ENCODE measurements around the gene APLF. TPM values are rescaled to one million over a fixed set of nuclear protein-coding genes. Genes with fewer than 3 reads are reported as not detected.

Gene APLF
- total RNA-seq, 4 donors from 2014 or later, result 2.3 to 4.8 (median 3.5) TPM

GRCh38 chr2:68454719-68455118 lies 12.7 kb upstream of the APLF start:
- intact Hi-C loops (cut with DNase I; ENCODE audit: low total_unique reads) (no loop called here), in situ Hi-C loops (cut with MboI; ENCODE audit: low sequenced_read_pairs in 4 of 4) (no loop called here)
- no peaks in the 10 kb centered on the region for H3K4me1 ChIP-seq
- ATAC-seq (no peak), DNase-seq (no peak)
- no peaks in the 10 kb centered on the region for H3K9me3 ChIP-seq
- H3K27me3 ChIP-seq, result no peaks in the 10 kb centered on the region
- H3K36me3 ChIP-seq, result no peaks in the 10 kb centered on the region
- H3K27ac ChIP-seq, result no peak overlapping the region
- H3K4me3 ChIP-seq, result no peak overlapping the region
- TF ChIP-seq POLR2A (IDR thresholded peaks at IDR 0.05), result no peak
- no peak for TF ChIP-seq CTCF (IDR thresholded peaks at IDR 0.05 in 4 of 5, conservative IDR thresholded peaks at IDR 0.05 in 1 of 5)

- no peak for TF ChIP-seq POLR2A (IDR thresholded peaks at IDR 0.05)
- no peak for TF ChIP-seq CTCF (IDR thresholded peaks at IDR 0.05 in 4 of 5, conservative IDR thresholded peaks at IDR 0.05 in 1 of 5)
- Histone ChIP-seq H3K9me3 (no peaks in the 10 kb centered on the region), H3K4me1 (no peaks in the 10 kb centered on the region), H3K27me3 (no peaks in the 10 kb centered on the region), H3K27ac (no peak overlapping the region), H3K36me3 (no peaks in the 10 kb centered on the region), H3K4me3 (no peak overlapping the region)
- no peak for DNase-seq
- intact Hi-C loops (cut with DNase I; ENCODE audit: low total_unique reads) (no loop called here), in situ Hi-C loops (cut with MboI; ENCODE audit: low sequenced_read_pairs in 4 of 4) (no loop called here)
- no peak for ATAC-seq
Observed at GRCh38 chr2:68456198-68456597, 11.2 kb upstream of the APLF start.

GRCh38 chr2:68458981-68459380 lies 8.4 kb upstream of the APLF start:
- intact Hi-C loops (cut with DNase I; ENCODE audit: low total_unique reads), result no loop called here
- in situ Hi-C loops (cut with MboI; ENCODE audit: low sequenced_read_pairs in 4 of 4), result no loop called here
- Histone ChIP-seq H3K36me3 (no peaks in the 10 kb centered on the region), H3K27ac (no peak overlapping the region), H3K4me3 (no peak overlapping the region), H3K4me1 (no peaks in the 10 kb centered on the region), H3K27me3 (no peaks in the 10 kb centered on the region), H3K9me3 (no peaks in the 10 kb centered on the region)
- DNase-seq (no peak), ATAC-seq (no peak)
- TF ChIP-seq CTCF (IDR thresholded peaks at IDR 0.05 in 4 of 5, conservative IDR thresholded peaks at IDR 0.05 in 1 of 5), result no peak
- TF ChIP-seq POLR2A (IDR thresholded peaks at IDR 0.05), result no peak

- intact Hi-C loops (cut with DNase I; ENCODE audit: low total_unique reads), result loop anchor here (1.0 to 10.0 kb wide), 4 partner anchors 131 to 841 kb away; no protein-coding TSS in a partner anchor
- no peaks in the 10 kb centered on the region for H3K36me3 ChIP-seq
- ATAC-seq (no peak), DNase-seq (no peak)
- peak; percentile 42 to 78 (median 65) for TF ChIP-seq CTCF (IDR thresholded peaks at IDR 0.05 in 4 of 5, conservative IDR thresholded peaks at IDR 0.05 in 1 of 5)
- no peak for TF ChIP-seq POLR2A (IDR thresholded peaks at IDR 0.05)
- H3K4me1 ChIP-seq, result peaks cover 13 to 15% of the 10 kb centered on the region in 2 donors
- H3K27ac ChIP-seq, result no peak overlapping the region
- H3K4me3 ChIP-seq, result no peak overlapping the region
- in situ Hi-C loops (cut with MboI; ENCODE audit: low sequenced_read_pairs in 4 of 4), result no loop called here
- H3K27me3 ChIP-seq, result no peaks in the 10 kb centered on the region
- no peaks in the 10 kb centered on the region for H3K9me3 ChIP-seq
Observed at GRCh38 chr2:68463287-68463877, 4.0 kb upstream of the APLF start.

- Histone ChIP-seq H3K4me3 (no peak overlapping the region), H3K27ac (no peak overlapping the region), H3K4me1 (peaks cover 18 to 20% of the 10 kb centered on the region in 2 donors), H3K9me3 (no peaks in the 10 kb centered on the region), H3K36me3 (no peaks in the 10 kb centered on the region), H3K27me3 (no peaks in the 10 kb centered on the region)
- no peak for DNase-seq
- intact Hi-C loops (cut with DNase I; ENCODE audit: low total_unique reads) (loop anchor here (5.0 to 10.0 kb wide), 3 partner anchors 130 to 840 kb away; no protein-coding TSS in a partner anchor), in situ Hi-C loops (cut with MboI; ENCODE audit: low sequenced_read_pairs in 4 of 4) (no loop called here)
- no peak for TF ChIP-seq CTCF (IDR thresholded peaks at IDR 0.05 in 4 of 5, conservative IDR thresholded peaks at IDR 0.05 in 1 of 5)
- TF ChIP-seq POLR2A (IDR thresholded peaks at IDR 0.05), result no peak
- no peak for ATAC-seq
Observed at GRCh38 chr2:68464651-68465050, 2.7 kb upstream of the APLF start.

Data from gastrocnemius medialis (tissue), 4 donors.